Activated T-cell treated with anti-CD3 and anti-CD28 coated beads for 4 hours (primary cell): ENCODE results near the gene C10orf90.

Experiments used
- DNase-seq: peaks from one replicate; pipeline ENCODE4 v3.0.0-alpha.2; 2020

Gene C10orf90

DNA sequence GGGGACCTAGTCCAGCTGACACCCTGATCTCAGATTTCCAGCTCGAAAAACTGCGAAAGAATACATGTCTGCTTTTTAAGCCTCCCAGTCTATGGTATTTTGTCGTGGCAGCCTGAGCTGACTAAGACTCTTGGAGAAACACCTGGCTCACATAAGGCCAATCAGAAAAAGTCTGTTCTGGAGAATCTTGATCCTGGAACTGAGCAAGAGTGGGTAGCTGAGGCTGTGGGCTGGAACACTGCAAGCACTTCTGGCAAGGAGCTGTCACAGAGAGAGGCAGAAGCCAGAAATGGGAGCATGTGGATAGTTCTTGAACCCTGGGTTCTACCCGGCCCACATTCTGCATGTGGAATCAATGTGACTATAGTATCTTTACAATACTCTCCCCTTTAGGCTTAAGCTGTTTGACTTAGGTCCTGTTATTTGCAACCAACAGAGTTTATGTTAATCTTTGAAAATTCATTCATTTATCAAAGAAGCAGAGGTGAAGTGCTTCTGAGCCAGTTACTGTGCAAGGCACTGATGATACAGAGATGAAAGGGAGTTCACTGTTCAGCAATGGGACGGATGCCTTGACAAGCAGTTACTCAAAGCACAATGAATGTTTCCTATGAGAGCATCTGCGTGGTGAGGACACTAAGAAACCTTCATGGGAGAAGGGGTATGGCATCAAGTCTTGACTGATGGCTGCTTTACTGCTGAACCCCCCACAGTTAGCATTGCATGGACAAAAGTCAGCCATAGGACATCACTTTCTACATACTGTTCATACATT, 4.4 kb upstream of the C10orf90 start:
- DNase-seq: no peak

DNA sequence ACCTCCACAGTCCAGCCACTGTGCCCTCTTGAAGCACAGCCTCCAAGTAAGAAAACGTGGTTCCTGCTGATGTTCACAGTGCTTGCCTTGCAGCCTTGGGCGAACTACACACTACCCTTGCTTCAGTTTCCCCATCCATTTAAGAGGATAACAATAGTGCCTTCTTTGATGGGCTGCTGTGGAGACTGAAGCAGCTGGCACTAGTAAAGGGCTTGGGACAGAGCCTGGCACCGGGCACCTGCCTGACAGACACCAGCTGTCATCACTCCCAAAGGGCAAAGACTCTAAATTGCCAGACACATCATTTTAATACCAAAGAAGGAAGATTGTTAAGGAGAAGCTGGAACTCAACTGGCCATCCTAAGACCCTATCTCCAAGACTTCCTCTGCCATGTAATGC, 3.1 kb upstream of the C10orf90 start:
- no peak for DNase-seq

DNA sequence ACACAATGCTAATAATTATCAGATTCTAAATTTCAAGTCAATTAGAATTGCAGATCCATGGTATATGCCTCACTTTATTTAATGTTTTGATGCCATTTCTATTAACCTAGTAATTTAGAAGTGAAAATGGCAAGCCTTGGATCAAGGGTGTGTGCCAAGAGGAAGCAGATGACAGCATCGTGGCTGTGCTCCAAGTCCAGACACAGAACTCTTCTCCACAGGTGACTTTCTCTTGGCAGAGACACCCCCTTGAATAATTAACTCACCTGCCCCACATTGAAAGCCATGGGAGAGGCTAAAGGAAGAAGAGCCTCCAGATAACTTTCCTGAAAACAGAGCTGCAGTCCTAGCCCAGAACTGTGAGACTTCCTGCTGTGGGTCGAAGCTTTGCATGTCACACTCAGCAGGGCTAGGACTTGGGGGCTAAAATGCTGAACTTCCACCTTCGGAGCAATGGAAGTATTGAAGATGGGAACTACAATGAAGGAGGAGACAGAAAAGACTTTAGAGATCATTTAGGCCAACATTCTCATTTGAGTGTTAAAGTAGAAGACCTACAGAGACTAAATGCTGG, 996 bp upstream of the C10orf90 start:
- no peak for DNase-seq

DNA sequence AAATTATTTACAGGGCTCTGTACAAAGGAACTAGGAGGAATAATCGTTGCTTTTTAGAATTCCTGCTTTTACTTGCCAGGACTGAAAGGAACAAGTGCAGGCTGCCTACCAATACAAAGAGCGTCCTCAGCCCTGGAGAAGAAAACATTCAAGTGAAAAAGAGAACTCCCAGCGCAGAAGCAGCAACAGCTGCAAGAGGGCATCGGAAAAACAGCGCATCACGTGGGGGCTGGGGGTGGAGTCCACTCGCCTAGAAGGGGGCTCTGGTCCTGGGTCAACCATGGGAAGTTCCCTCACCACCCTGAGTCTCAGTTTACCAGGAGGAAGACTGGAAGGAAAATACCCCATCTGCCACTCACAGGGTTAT, 385 bp upstream of the C10orf90 start:
- no peak for DNase-seq

DNA sequence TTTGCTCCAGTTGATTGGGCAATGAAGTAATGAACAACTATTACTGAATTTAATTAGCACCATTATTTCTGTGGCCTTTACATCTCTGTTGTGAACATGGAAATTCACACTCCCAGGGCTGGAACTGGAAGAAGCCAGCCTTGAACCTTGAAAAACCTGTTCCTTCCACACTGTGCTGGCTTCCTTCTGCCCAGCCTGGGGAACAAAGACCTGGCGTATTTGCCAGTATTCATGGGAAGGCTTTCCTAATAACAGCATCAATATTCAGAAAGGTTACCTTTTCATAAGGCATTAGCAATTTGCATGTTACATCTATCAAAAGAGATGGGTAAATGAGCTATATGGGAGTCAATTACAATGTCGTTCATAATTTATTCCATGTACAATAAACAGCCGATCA, 1.3 kb downstream of the C10orf90 start:
- DNase-seq: no peak

DNA sequence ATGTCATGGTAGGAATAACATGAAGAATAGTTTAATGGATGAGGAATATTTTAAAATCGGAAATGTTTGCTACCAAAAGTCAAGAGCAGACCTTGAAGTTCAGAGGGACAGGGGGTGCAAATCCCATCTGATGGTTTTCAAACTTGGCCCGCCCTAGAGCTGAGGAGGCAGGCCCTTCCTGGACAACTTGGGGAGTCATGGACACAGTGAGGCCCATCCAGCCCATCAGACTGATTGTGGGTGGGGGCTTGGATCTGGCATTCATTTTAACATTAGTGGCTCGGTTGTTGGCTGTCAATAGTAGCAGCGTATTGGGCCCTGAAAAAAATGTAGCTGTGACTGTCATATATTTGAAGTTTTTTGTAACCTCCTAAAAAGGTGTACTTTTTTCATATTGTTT, 2.0 kb downstream of the C10orf90 start:
- no peak for DNase-seq

DNA sequence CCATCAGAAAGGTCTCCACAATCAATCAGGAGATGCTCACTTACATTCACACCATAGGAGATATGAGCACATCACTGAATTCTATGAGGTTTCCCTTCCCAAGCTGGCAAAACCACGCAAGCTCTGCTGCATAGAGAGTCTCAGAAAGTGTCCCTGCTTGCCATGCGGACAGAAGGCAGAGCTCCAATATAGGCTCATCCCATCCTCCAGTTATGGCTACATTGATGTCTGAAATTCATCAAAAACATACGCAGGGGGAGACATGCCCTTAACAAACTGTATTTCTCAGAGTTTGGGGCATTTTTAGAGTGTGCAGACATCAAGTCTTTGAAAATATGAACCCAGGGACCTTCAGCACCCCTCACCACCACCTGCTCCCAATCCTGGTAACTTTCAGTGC, 2.9 kb downstream of the C10orf90 start:
- DNase-seq: no peak

DNA sequence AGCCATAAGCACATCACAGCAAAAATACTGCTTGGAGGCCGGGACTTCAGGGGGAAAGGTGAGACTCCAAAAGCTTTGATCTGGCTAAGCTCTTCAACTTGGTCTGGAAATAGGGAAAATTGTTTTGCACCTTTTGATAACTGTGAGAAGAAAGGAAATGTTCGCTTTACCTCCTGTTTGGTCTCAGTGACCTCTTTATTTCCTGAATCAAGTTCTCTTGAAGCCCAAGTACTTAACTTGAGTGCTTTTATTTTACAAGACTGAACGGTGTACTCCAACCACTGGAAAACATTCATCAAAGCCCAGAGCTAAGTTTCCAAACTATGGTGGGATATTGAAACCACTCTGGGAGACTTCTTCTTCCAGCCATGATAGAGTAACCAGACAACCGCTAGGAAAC, 5.3 kb downstream of the C10orf90 start:
- no peak for DNase-seq

DNA sequence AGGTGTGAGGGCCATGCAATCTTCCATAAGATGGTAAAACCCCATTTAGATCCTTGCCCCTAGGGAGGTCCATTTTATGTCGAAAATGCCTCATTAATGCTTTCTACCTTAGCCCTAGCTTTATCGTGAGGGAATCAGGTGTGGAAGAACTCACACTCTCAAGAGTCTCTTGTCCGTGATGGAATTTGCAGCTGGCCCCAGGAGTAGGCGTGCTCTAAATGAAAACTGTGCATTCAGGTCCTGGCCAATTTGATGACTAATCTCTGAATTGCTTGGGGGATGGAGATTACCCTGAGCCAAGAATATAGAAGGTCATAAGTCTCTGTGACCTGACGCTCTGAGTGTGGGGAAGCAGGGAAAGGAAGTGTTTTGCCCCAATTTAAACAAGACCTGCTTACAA, 6.6 kb downstream of the C10orf90 start:
- DNase-seq: no peak

DNA sequence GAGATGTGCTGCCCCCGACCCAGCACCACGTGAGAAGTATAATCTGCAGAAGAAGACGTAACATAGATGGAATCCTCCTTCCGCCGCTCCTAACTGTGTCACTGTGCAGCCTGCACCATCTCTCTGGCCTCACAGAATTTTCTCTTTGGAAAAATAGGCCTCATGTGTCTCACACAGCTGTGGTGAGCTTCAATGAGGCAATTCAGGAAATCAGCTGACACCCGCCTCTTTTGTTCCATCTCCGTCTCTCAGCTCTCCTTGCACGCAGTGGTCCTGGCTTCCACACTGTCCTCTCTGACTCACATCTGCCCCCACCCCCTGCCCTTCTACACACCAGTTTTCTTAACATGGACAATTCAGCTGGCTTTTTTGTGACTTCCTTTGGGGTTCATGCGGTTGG, 7.2 kb downstream of the C10orf90 start:
- DNase-seq: no peak

DNA sequence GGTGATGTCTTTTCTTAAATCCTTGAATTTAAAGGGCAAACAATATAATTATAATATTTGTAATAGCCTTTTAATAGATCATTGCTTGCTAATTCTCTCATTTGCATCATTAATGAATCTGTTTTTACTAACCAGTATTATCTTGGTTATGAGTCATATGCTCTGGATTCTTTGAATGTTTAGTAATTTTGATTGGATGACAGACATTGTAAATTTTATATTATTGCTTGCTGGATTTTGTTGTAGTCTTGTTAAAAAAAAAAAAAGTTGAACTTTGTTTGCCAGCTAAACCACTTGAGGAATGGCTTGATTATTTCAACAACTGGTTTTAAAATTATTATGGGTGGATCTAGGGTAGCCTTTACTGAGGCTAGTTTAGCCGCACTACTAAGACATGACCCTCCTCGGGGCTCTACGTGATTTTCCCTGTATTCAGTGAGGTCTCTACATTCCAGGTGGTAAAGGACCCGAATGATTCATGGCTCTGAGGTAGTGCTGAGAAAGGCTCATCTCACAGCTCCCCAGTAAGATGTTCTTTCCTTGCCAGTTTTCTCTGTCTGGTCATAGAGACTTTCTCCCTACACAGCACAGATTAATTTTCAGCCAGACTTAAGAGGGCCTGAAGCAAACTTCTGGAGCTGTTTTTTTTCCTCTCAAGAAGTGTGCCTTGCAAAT, 8.5 kb downstream of the C10orf90 start:
- DNase-seq: no peak

DNA sequence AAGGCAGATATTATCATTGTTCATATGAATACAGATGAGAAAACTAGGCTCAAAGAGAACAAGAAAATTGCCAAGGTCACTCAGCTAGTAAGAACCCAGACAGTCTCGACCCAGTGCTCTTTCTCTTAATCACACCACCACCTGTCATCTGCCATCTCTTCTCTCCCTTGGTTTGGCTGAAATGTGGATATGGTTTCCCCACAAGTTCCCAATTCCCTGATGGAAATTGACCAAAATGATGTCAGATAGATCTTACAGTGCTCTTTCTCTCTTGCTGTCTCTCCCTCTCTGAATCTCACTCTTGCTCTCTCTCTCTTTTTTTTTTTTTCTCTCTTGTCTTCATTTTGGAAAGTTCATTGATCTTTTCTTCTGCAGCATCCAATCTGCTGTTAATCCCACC, 9.1 kb downstream of the C10orf90 start:
- no peak for DNase-seq

DNA sequence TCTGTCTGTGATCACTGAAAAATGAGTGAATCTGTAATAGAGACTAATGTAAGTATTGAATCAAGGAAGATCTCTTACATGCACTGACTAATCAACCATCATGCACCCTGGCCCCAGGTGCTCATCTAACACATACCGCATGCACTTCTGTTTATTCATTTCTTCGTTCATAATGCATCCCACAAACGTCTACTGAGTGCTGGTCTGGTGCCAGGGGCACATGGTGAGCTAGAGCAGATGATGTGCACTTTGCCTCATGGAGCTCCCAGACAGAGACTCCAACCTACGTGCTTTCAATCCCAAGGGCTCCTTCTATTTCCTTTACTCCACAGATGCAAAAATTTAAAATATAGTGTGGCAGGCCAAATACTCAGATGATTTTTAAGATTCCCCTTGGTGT, 10.7 kb downstream of the C10orf90 start:
- no peak for DNase-seq

DNA sequence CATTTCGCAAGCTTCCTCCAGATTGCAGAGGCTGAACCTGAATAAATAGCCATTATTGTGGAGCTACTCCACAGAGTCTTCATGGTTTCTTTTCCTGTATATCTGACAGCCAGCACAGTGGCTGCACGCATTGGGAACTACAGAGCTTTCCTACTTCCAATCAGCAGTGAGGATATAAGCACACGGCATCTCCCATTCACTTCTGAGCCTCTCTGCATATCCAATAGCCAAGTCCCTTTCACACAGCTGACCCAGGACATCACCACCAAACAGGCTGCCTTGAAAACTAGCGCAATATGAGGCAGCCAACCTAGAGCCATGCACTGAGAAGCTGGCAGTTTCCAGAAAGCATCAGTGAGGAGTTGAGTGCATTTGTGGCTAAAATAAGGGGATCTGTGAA, 11.6 kb downstream of the C10orf90 start:
- DNase-seq: no peak

DNA sequence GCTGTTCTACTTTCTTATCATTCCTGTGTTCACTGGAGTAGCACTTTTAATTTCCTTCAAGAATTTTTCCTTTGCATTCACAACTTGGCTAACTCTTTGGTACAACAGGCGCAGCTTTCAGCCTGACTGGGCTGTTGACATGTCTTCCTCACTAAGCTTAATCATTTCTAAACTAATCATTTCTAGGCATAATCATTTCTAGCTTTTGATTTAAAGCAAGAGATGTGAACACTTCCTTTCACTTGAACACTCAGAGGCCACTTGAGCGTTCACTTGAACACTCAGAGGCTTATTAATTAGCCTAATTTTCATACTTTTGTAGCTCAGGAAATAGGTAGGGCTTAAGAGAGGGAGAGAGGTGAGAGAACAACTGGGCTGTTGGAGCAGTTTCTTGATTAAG, 15.9 kb downstream of the C10orf90 start:
- DNase-seq: no peak

DNA sequence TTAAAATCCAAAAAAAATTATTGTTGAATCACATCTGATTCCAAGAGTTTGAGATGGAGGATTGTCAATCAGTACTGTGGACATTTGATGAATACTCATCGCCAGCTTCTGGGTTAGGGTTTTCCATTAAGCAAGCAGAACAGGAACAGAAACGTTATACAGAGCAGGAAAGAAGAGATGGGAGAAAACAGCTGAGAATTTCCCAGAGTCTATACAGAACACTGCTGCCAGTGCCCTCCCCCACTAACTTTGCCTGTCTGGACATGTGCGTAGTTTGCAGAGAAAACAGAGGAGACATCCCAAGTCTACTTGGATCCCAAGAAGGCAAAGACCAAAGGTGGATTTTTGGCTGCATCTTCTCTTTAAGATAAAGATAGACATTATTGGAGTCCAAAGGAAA, 19.0 kb downstream of the C10orf90 start:
- no peak for DNase-seq

DNA sequence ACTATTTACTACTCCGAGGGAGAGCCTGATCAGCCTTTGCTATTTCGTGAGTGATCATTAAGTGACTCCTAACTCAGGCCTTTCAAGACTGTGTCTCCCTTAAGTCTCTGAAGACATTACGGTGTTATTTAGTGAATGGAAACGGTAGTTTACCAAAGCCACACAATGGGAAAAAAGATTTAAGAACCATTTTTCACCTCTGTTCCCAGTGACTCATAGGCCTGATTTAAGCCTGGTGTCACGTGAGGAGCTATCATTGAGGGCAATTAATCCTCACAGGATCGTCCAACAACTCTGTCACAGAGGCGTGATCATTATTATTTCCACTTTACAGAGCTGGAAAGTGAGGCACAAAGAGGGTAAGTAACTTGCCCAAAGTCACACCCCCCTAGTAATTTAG, 20.3 kb downstream of the C10orf90 start:
- DNase-seq: no peak

DNA sequence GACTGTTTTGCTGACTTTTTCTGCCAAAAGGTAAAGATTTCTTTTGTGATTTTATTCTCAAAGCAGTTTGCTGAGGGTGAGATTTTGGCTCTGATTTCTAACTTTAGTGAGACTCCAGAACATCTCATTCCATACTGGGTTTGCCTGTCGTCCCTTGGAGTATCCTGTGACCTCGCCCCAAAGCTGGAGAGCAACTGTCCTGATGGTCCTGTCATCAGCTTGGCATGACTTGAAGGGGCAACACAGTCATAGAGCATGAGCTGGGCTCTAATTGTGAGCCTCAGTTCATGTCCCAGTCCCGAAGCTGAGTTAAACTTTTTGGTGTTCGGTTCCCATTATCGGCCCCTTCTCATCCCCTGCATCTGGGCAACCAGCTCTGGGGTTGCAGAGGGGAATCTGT, 23.4 kb downstream of the C10orf90 start:
- no peak for DNase-seq

DNA sequence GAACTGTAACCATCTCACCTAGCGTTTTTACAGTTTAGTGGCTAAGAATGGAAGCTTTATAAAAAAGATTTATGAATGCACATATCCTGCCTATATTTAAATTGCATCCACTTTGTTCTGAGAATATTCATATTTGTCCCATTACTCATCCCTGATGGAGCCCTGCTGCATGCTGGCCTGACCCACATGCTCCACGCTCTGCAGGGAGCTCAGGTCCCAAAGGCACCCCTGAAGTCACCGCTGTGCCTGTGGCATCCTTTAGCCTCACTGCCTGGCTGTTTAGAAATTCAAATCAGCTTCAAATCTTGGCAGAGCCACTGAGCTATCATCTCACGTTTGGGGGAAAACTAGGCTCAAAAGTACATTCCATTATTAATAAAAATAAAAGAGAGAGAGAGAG, 24.4 kb downstream of the C10orf90 start:
- DNase-seq: no peak

DNA sequence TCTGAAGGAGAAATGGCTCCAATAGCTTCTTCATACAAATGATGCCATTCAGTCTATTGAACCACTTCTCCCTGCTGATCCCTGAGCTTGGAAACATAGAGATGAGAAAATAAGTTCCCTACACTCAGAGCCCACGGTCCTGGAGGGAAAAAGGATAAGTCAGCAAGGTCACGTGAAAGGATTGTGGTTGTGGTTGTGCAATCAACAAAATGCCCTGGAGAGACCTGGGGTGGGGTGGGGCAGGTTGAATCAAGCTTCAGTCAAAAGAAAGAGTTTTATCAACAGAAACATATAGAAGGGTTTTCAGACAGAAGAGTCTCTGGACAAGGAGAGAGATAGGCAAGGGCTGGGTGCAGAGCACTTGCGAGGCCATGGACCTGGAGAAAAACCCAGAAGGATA, 30.1 kb downstream of the C10orf90 start:
- DNase-seq: no peak

DNA sequence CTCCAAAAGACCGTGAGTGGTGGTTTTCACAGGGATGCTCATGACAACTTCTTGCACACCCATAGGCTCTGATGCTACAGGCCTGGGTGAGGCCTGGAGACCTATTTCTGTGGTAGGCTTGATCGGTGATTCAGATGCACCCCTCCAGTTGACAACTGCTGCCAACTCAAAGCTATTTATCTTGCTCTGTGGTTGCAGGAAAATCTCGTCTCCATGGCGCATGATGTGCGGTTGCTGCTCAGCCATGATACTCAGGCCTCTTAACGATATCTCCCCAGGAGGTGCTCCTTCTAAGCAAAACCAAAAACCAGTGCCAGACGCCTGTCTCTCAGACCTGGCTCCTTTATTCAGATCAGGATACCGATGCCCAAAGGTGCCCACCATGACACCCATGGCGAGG, 31.4 kb downstream of the C10orf90 start:
- no peak for DNase-seq

DNA sequence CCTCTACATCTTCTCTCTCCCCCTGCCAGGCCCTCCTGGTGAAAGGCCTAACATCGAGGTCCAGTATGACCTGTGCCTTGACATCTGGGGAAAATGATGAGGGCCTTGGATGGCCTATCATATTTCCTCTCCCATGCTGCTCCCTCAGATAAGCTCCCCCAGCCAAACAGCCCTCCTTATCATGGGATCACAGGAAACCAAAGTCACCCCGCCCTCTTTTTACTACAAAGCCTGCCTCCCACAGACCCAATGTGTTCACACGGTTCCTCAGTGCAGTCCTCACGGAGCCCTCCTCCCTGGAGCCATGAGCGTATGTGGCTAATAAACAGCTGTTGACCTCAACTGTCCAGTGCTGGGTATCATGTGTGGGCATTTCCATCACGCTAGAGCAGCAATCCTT, 32.0 kb downstream of the C10orf90 start:
- no peak for DNase-seq

DNA sequence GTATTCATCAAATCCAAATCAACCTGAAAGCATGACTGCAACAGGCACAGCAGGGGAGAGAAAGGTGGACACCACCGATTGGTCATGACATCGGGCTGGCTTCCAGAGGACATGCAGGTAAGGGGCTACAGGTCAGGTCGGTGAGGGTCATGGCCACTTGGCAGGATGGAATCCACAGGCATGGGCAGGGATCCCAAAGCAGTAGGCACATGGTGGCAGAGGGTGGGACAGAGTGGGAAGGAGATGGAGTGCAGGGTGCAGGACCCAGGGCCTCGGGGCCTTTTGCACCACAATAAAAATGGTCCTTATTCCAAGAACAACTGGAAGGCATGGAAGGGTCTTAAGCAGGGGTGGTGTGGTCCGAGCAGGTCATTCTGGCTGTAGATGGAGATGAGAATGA, 33.0 kb downstream of the C10orf90 start:
- DNase-seq: no peak

DNA sequence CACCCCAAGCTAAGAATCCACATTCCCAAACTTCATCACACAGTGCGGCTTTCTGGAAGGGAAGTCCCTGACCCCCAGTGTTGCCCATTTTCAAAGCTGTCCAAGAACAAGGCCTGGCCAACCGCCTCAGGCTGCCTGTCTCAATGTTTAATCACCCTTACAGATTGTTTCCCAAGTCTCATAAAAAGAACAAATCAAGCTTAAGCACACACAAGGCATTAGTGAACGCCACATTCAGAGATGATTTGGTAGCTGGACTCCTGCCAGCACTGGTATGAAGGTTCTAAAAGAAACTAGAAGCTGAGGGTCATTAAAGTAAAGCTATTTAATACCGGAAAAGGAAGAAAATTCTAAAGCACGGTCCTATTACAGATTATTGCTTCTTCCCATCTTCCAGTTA, 35.6 kb downstream of the C10orf90 start:
- DNase-seq: no peak

DNA sequence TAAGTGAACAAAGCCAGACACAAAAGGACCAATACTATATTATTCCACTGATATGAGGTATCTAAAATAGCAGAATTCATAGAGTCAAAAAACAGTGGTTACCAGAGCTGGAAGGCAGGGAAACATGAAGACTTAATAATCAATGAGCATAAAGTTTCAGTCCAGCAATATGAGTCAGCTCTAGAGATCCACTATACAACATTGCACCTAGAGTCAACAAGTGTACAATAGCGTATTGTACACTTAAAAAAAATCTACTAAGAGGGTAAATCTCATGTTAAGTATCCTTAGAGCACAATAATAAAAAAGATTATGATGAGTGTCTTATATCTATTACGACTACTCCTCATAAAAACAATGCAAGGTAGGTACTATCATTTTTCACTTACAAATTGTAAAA, 36.1 kb downstream of the C10orf90 start:
- DNase-seq: no peak
